Prostate gland (tissue), 2 donors: ENCODE measurements around the gene GZMH.

Experiments
- POLR2A ChIP-seq: fragments of 450-650 bp; IDR thresholded peaks from one replicate; pipeline ENCODE4 v1.6.1; 2016; ENCODE audit warnings: antibody characterized with exemption, mild to moderate bottlenecking
- POLR2AphosphoS5 ChIP-seq: sonication (generic); formaldehyde crosslinking; IDR thresholded peaks from one replicate; pipeline ENCODE4 v1.6.1; 2017; ENCODE audit warnings: antibody characterized with exemption
- TF ChIP-seq, protein P1 (sequence below), 4 experiments: fragments of 200-600 bp in 2 of 4; fragments of 450-650 bp in 2 of 4; sonication (generic) in 2 of 4; IDR thresholded peaks; 1 replicate in 3 of 4; 2 replicates in 1 of 4; pipeline ENCODE4 v1.5.1; 2016 to 2019; ENCODE audit warnings: antibody characterized with exemption in 4 of 4, mild to moderate bottlenecking in 2 of 4, moderate library complexity in 2 of 4

DNA sequence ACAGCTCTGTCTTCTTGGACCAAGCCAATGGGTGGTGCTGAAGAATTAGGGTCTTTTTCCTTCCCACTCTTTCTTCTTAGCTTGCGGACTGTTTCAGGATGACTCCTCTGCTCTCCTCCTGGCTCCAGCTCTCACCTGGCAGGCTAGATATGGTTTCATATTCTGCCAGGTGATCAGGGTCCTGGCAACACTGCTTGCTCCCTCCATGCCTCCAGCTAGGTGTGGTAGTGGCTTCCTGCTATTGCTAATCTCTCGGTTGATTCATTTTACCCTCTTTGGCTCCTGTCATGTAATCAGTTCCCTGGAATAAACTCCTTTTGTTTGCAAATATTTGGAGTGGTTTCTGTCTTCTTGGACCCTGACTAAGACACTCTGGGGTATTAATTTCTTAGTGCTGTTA is 4.3 kb upstream of the GZMH start:
- TF ChIP-seq, protein P1, sequence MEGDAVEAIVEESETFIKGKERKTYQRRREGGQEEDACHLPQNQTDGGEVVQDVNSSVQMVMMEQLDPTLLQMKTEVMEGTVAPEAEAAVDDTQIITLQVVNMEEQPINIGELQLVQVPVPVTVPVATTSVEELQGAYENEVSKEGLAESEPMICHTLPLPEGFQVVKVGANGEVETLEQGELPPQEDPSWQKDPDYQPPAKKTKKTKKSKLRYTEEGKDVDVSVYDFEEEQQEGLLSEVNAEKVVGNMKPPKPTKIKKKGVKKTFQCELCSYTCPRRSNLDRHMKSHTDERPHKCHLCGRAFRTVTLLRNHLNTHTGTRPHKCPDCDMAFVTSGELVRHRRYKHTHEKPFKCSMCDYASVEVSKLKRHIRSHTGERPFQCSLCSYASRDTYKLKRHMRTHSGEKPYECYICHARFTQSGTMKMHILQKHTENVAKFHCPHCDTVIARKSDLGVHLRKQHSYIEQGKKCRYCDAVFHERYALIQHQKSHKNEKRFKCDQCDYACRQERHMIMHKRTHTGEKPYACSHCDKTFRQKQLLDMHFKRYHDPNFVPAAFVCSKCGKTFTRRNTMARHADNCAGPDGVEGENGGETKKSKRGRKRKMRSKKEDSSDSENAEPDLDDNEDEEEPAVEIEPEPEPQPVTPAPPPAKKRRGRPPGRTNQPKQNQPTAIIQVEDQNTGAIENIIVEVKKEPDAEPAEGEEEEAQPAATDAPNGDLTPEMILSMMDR (IDR thresholded peaks at IDR 0.05): no peak
- TF ChIP-seq POLR2AphosphoS5 (no peak), POLR2A (no peak)
